B cell (primary cell): ENCODE measurements around the gene CYTH3. TPM values are rescaled to one million over a fixed set of nuclear protein-coding genes. Genes with fewer than 3 reads are reported as not detected.

Source experiments
- ATAC-seq: fragments of 200-7000 bp; cut with Tn5 transposase; one replicate; pipeline ENCODE4 v1.10.0; 2021; ENCODE audit warnings: low read depth, mild to moderate bottlenecking, moderate number of reproducible peaks, moderate library complexity
- CTCF ChIA-PET: fragments of 350-600 bp; sonication (Branson Sonifier 250); formaldehyde crosslinking; loops from one replicate; lab custom pipeline; 2021; ENCODE audit warnings: antibody characterized with exemption, inconsistent platforms; lab: Charles Lee
- POLR2A ChIA-PET: fragments of 350-600 bp; sonication (Branson Sonifier 250); formaldehyde crosslinking; loops from one replicate; lab custom pipeline; 2021; ENCODE audit warnings: antibody characterized with exemption; lab: Charles Lee
- DNase-seq: peaks from one replicate; pipeline ENCODE4 v3.0.0; 2013
- H2AFZ ChIP-seq: 2 replicates; pipeline ENCODE4 v1.6.1; 2012; ENCODE audit warnings: mild to moderate bottlenecking, low read depth, low read length; ENCODE audit not compliant: insufficient read depth, poor library complexity, severe bottlenecking
- H3K27ac ChIP-seq, 2 donors: 1 replicate in 1 of 2; 2 replicates in 1 of 2; pipeline ENCODE4 v1.5.1; 2012 to 2013; ENCODE audit warnings: low read length in 2 of 2, mild to moderate bottlenecking in 2 of 2, moderate library complexity in 1 of 2
- H3K27me3 ChIP-seq, 4 experiments: fragments of 200-600 bp in 1 of 4; sonication (generic) in 1 of 4; replicated peaks in 1 of 4; 1 replicate in 2 of 4; 2 replicates in 2 of 4; pipeline versions ENCODE4 v1.6.1 to v1.7.0; 2013 to 2016; ENCODE audit warnings: low read length in 3 of 4, mild to moderate bottlenecking in 2 of 4, mixed read lengths in 1 of 4, moderate library complexity in 1 of 4; ENCODE audit not compliant: insufficient read depth in 4 of 4, control insufficient read depth in 3 of 4; ENCODE audit errors: control extremely low read depth in 1 of 4
- H3K36me3 ChIP-seq, 2 experiments: replicated peaks in 1 of 2; 1 replicate in 1 of 2; 2 replicates in 1 of 2; pipeline versions ENCODE4 v1.6.1 to v1.7.1; 2013; ENCODE audit warnings: low read length in 1 of 2; ENCODE audit not compliant: insufficient read depth in 2 of 2, control insufficient read depth in 1 of 2; ENCODE audit errors: control extremely low read depth in 1 of 2, extremely low read depth in 1 of 2
- H3K4me1 ChIP-seq, 2 donors: fragments of 200-600 bp in 1 of 2; sonication (generic) in 1 of 2; 1 replicate in 1 of 2; 2 replicates in 1 of 2; pipeline versions ENCODE4 v1.5.1 to v1.6.1; 2013 to 2017; ENCODE audit warnings: low read length in 2 of 2; ENCODE audit not compliant: control insufficient read depth in 2 of 2, insufficient read depth in 2 of 2
- H3K4me2 ChIP-seq: replicated peaks from 2 replicates; pipeline ENCODE3; 2012; ENCODE audit warnings: mild to moderate bottlenecking, low read depth, low read length; ENCODE audit not compliant: poor library complexity, severe bottlenecking
- H3K4me3 ChIP-seq, 5 experiments: fragments of 200-600 bp in 1 of 5; sonication (generic) in 1 of 5; 1 replicate in 3 of 5; 2 replicates in 2 of 5; pipeline versions ENCODE4 v1.5.1 to v1.7.0; 2011 to 2016; ENCODE audit warnings: low read length in 4 of 5, mild to moderate bottlenecking in 4 of 5, low read depth in 2 of 5, control low read depth in 1 of 5, moderate library complexity in 1 of 5; ENCODE audit not compliant: insufficient read depth in 1 of 5; ENCODE audit errors: control extremely low read depth in 1 of 5, extremely low read depth in 1 of 5
- H3K79me2 ChIP-seq: fragments of 200-600 bp; sonication (generic); one replicate; pipeline ENCODE4 v1.6.0; 2016; ENCODE audit warnings: low read length; ENCODE audit not compliant: control insufficient read depth, insufficient read depth
- H3K9ac ChIP-seq: fragments of 200-600 bp; sonication (generic); 2 replicates; pipeline ENCODE4 v1.6.1; 2017; ENCODE audit warnings: mild to moderate bottlenecking, low read length, moderate library complexity
- H3K9me3 ChIP-seq, 3 donors: one replicate each; pipeline versions ENCODE4 v1.6.1 to v1.7.1; 2013; ENCODE audit warnings: low read length in 2 of 3; ENCODE audit not compliant: control insufficient read depth in 2 of 3, insufficient read depth in 1 of 3; ENCODE audit errors: control extremely low read depth in 1 of 3
- H4K20me1 ChIP-seq: 2 replicates; pipeline ENCODE4 v1.6.0; 2012; ENCODE audit warnings: mild to moderate bottlenecking, low read length; ENCODE audit not compliant: insufficient read depth, control insufficient read depth, poor library complexity, severe bottlenecking
- H3K27ac Mint-ChIP-seq: one replicate; pipeline ENCODE4 v1.8.0; 2021; ENCODE audit warnings: mixed read lengths
- H3K27me3 Mint-ChIP-seq: one replicate; pipeline ENCODE4 v1.8.0; 2021; ENCODE audit warnings: mixed read lengths
- H3K4me1 Mint-ChIP-seq: one replicate; pipeline ENCODE4 v1.8.0; 2021; ENCODE audit warnings: mixed read lengths
- H3K4me3 Mint-ChIP-seq: one replicate; pipeline ENCODE4 v1.8.0; 2021; ENCODE audit warnings: mixed read lengths
- H3K9me3 Mint-ChIP-seq: one replicate; pipeline ENCODE4 v1.8.0; 2022; ENCODE audit warnings: mixed read lengths; ENCODE audit not compliant: insufficient read depth
- EZH2 ChIP-seq: IDR thresholded peaks from 2 replicates; pipeline ENCODE4 v1.6.1; 2012; ENCODE audit warnings: borderline replicate concordance, low read depth, mild to moderate bottlenecking, moderate library complexity, low read length; ENCODE audit not compliant: insufficient read depth, poor library complexity, severe bottlenecking
- WGBS: methylation state at CpG from one replicate; pipeline ENCODE4 v1.1.5; 2013; ENCODE audit warnings: missing lambda C conversion rate; ENCODE audit not compliant: insufficient coverage; 5-methylcytosine and 5-hydroxymethylcytosine counted together
- intact Hi-C: fragments of 100-400 bp; cut with micrococcal nuclease; formaldehyde crosslinking; loops from one replicate; pipeline ENCODE4 v1.10.0; 2022
- polyA plus RNA-seq: library from polyadenylated mRNA; depleted of rRNA; stranded (reverse); fragments of >200 nt; gene quantifications from 2 replicates; pipeline ENCODE4 v1.2.3, GENCODE V29; 2012
- total RNA-seq, 2 donors: library from RNA; stranded (reverse); fragments of 120-200 nt in 1 of 2; gene quantifications; 1 replicate in 1 of 2; 2 replicates in 1 of 2; pipeline versions ENCODE4 v1.2.3 to v1.2.4, GENCODE V29; 2013 to 2022
- TF ChIP-seq, protein P1 (sequence below): fragments of 200-600 bp; IDR thresholded peaks from one replicate; pipeline ENCODE4 v1.8.0; 2022; ENCODE audit warnings: antibody characterized with exemption, mild to moderate bottlenecking

The CYTH3 gene
- total and polyA plus RNA-seq, 2 donors (not counting 1 experiment from before 2014, with no cell fraction given): 5.2 to 11.3 TPM

GRCh38 chr7:6288270-6288860, 15.9 kb upstream of the CYTH3 start:
- no peaks in the 10 kb centered on the region for H3K4me1 ChIP-seq
- Mint-ChIP-seq H3K4me3 (no peak overlapping the region), H3K27me3 (no peaks in the 10 kb centered on the region), H3K4me1 (no peaks in the 10 kb centered on the region), H3K27ac (no peak overlapping the region), H3K9me3 (no peaks in the 10 kb centered on the region)
- no peaks in the 10 kb centered on the region for H3K36me3 ChIP-seq
- CTCF ChIA-PET: interaction anchor here (0.7 to 1.8 kb wide), 2 partner anchors 36 to 128 kb away, joined by 3 to 5 read pairs; no protein-coding TSS in a partner anchor
- H3K9ac ChIP-seq: no peak overlapping the region
- POLR2A ChIA-PET: no interaction called here
- H3K27me3 ChIP-seq: no peaks in the 10 kb centered on the region
- no peaks in the 10 kb centered on the region for H3K9me3 ChIP-seq
- no peaks in the 10 kb centered on the region for H4K20me1 ChIP-seq
- intact Hi-C loops: no loop called here
- no peak overlapping the region for H3K4me3 ChIP-seq
- ATAC-seq (no peak), DNase-seq (no peak)
- H3K27ac ChIP-seq: no peak overlapping the region
- no peaks in the 10 kb centered on the region for H3K79me2 ChIP-seq
- no CpG with 5 or more reads among the region's 2 CpGs for WGBS
- H2AFZ ChIP-seq: no peak overlapping the region
- TF ChIP-seq, protein P1, sequence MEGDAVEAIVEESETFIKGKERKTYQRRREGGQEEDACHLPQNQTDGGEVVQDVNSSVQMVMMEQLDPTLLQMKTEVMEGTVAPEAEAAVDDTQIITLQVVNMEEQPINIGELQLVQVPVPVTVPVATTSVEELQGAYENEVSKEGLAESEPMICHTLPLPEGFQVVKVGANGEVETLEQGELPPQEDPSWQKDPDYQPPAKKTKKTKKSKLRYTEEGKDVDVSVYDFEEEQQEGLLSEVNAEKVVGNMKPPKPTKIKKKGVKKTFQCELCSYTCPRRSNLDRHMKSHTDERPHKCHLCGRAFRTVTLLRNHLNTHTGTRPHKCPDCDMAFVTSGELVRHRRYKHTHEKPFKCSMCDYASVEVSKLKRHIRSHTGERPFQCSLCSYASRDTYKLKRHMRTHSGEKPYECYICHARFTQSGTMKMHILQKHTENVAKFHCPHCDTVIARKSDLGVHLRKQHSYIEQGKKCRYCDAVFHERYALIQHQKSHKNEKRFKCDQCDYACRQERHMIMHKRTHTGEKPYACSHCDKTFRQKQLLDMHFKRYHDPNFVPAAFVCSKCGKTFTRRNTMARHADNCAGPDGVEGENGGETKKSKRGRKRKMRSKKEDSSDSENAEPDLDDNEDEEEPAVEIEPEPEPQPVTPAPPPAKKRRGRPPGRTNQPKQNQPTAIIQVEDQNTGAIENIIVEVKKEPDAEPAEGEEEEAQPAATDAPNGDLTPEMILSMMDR: no peak
- no peak for TF ChIP-seq EZH2
- no peak overlapping the region for H3K4me2 ChIP-seq

DNA sequence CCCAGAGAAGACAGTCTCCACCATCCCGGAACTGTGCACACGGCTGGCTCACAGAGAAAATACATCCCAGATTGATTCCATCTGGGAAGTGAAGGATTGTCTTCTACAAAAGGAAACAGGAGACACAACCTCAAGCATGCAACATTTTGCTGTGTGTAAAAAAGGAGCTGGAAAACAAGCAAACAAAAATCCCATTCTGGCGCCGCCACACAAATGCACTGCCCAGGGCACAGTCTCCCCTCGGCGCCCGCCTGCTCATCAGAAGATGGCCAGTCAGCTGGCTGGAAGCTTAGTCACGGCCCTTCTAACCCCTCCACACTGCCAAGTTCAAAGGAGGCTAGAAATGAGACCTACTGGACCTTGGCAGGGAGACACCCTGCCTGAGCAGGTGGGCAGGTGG, 14.1 kb upstream of the CYTH3 start:
- WGBS: 87% methylated on average over 3 of the region's 8 CpGs

More for the DNA sequence above, 14.1 kb upstream of the CYTH3 start:
- Histone ChIP-seq H3K4me2 (no peak overlapping the region), H3K4me1 (no peaks in the 10 kb centered on the region), H3K27me3 (no peaks in the 10 kb centered on the region), H3K36me3 (no peaks in the 10 kb centered on the region), H3K9ac (no peak overlapping the region), H3K79me2 (no peaks in the 10 kb centered on the region), H3K4me3 (no peak overlapping the region), H3K9me3 (no peaks in the 10 kb centered on the region), H3K27ac (no peak overlapping the region), H2AFZ (no peak overlapping the region), H4K20me1 (no peaks in the 10 kb centered on the region)
- intact Hi-C loops: no loop called here
- Mint-ChIP-seq H3K4me3 (no peak overlapping the region), H3K27me3 (no peaks in the 10 kb centered on the region), H3K9me3 (no peaks in the 10 kb centered on the region), H3K27ac (no peak overlapping the region), H3K4me1 (no peaks in the 10 kb centered on the region)
- TF ChIP-seq, protein P1: no peak
- no peak for TF ChIP-seq EZH2
- CTCF ChIA-PET: no interaction called here
- ATAC-seq: no peak
- POLR2A ChIA-PET: no interaction called here
- DNase-seq: no peak
